Lung (tissue), 12 donors: ENCODE data around the gene HOXD1. TPM values are rescaled to one million over a fixed set of nuclear protein-coding genes. Genes with fewer than 3 reads are reported as not detected.

Experiments used
- ATAC-seq: fragments of 200-7000 bp; cut with Tn5 transposase; one replicate; pipeline ENCODE4 v1.9.1; 2020; ENCODE audit warnings: moderate number of reproducible peaks; ENCODE audit not compliant: insufficient read depth, low FRiP score
- DNase-seq, 3 donors: peaks; one replicate each; pipeline ENCODE4 v3.0.0-alpha.2; 2013 to 2017
- H3K27ac ChIP-seq, 2 donors: one replicate each; pipeline ENCODE4 v1.5.1; 2013; ENCODE audit warnings: mild to moderate bottlenecking in 2 of 2, moderate library complexity in 2 of 2, control low read depth in 1 of 2, inconsistent platforms in 1 of 2, low read depth in 1 of 2, low read length in 1 of 2
- H3K27me3 ChIP-seq, 3 donors: one replicate each; pipeline ENCODE4 v1.5.1; 2013; ENCODE audit warnings: low read length in 2 of 3; ENCODE audit not compliant: control insufficient read depth in 3 of 3, insufficient read depth in 3 of 3
- H3K36me3 ChIP-seq, 4 donors: one replicate each; pipeline ENCODE4 v1.5.1; 2013; ENCODE audit warnings: low read length in 4 of 4, mild to moderate bottlenecking in 1 of 4, moderate library complexity in 1 of 4; ENCODE audit not compliant: control insufficient read depth in 4 of 4, insufficient read depth in 4 of 4
- H3K4me1 ChIP-seq, 5 donors: one replicate each; pipeline ENCODE4 v1.5.1; 2013; ENCODE audit warnings: low read length in 5 of 5, mild to moderate bottlenecking in 2 of 5, moderate library complexity in 1 of 5; ENCODE audit not compliant: control insufficient read depth in 5 of 5, insufficient read depth in 5 of 5
- H3K4me3 ChIP-seq: one replicate; pipeline ENCODE4 v1.5.1; 2013; ENCODE audit warnings: mild to moderate bottlenecking, control low read depth, moderate library complexity
- H3K9ac ChIP-seq, 2 donors: one replicate each; pipeline ENCODE4 v1.5.1; 2013; ENCODE audit warnings: low read length in 2 of 2, control low read depth in 1 of 2; ENCODE audit not compliant: insufficient read depth in 1 of 2
- H3K9me3 ChIP-seq, 4 donors: one replicate each; pipeline ENCODE4 v1.5.1; 2013; ENCODE audit warnings: low read length in 3 of 4, mild to moderate bottlenecking in 1 of 4, moderate library complexity in 1 of 4; ENCODE audit not compliant: control insufficient read depth in 4 of 4, insufficient read depth in 3 of 4
- CTCF ChIP-seq: IDR thresholded peaks from 2 replicates; pipeline ENCODE4 v1.5.1; 2012; ENCODE audit warnings: mild to moderate bottlenecking; ENCODE audit errors: control extremely low read depth, extremely low read depth
- WGBS, 2 donors: extraction: QIAGEN DNeasy Blood & Tissue Kit; methylation state at CpG; one replicate each; pipeline ENCODE4 v1.1.7; 2013; 5-methylcytosine and 5-hydroxymethylcytosine counted together
- polyA plus RNA-seq, 2 donors: library from polyadenylated mRNA; stranded (reverse); fragments of 200-250 nt; gene quantifications; one replicate each; pipeline ENCODE4 v1.2.1, GENCODE V29; 2013
- total RNA-seq, 2 donors: library from RNA; depleted of rRNA in 1 of 2; stranded (reverse); fragments of >200 nt in 1 of 2; gene quantifications; one replicate each; pipeline ENCODE4 v1.2.1, GENCODE V29; 2014 to 2021
- donor health status: control.
- donor health status: control.
- donor health status: Bipolar disorder and iron deficiency.
- donor health status: healthy.
- donor health status: DM: yes; HTN: yes; CAD: no.

HOXD1 gene
- total and polyA plus RNA-seq, 4 donors = 0.40 to 3.2 (median 1.7) TPM

- Histone ChIP-seq H3K4me3 (no peak overlapping the region), H3K9ac (no peak overlapping the region), H3K9me3 (peaks cover 0 to 24% (median 0%) of the 10 kb centered on the region in 4 donors), H3K36me3 (no peaks in the 10 kb centered on the region), H3K4me1 (peaks cover 0 to 29% (median 0%) of the 10 kb centered on the region in 5 donors), H3K27me3 (peaks cover 18 to 95% (median 94%) of the 10 kb centered on the region in 3 donors), H3K27ac (no peak overlapping the region)
- ATAC-seq (no peak), DNase-seq (peak in 2 of 3 donors; percentile 8 to 21)
- WGBS, 2 donors = 5 to 10% methylated on average over 29 of the region's 29 CpGs
- TF ChIP-seq CTCF = no peak
Measured at GRCh38 chr2:176162911-176163671, 25.4 kb upstream of the HOXD1 start.

- ATAC-seq = no peak
- peaks cover 0 to 29% (median 0%) of the 10 kb centered on the region in 5 donors for H3K4me1 ChIP-seq
- H3K9me3 ChIP-seq = peaks cover 0 to 24% (median 0%) of the 10 kb centered on the region in 4 donors
- no peak for TF ChIP-seq CTCF
- no peak overlapping the region for H3K27ac ChIP-seq
- WGBS, 2 donors = 7 to 15% methylated on average over 12 of the region's 12 CpGs
- peaks cover 18 to 95% (median 94%) of the 10 kb centered on the region in 3 donors for H3K27me3 ChIP-seq
- no peak overlapping the region for H3K9ac ChIP-seq
- H3K36me3 ChIP-seq = no peaks in the 10 kb centered on the region
- no peak overlapping the region for H3K4me3 ChIP-seq
- DNase-seq = no peak
Measured at GRCh38 chr2:176163672-176164056, 24.8 kb upstream of the HOXD1 start.

GRCh38 chr2:176164201-176164600 is 24.3 kb upstream of the HOXD1 start:
- H3K27ac ChIP-seq = no peak overlapping the region
- H3K9me3 ChIP-seq = peaks cover 0 to 23% (median 0%) of the 10 kb centered on the region in 4 donors
- WGBS, 2 donors = 11 to 19% methylated on average over 13 of the region's 13 CpGs
- no peak overlapping the region for H3K9ac ChIP-seq
- peaks cover 0 to 29% (median 0%) of the 10 kb centered on the region in 5 donors for H3K4me1 ChIP-seq
- peaks cover 22 to 97% (median 91%) of the 10 kb centered on the region in 3 donors for H3K27me3 ChIP-seq
- ATAC-seq (no peak), DNase-seq (no peak)
- no peak overlapping the region for H3K4me3 ChIP-seq
- no peaks in the 10 kb centered on the region for H3K36me3 ChIP-seq
- TF ChIP-seq CTCF = no peak
